GM20000 (cell line): Measurements from ENCODE around the gene TSC1.

ENCODE experiments used
- DNase-seq: peaks from one replicate; pipeline ENCODE4 v3.0.0; 2012; ENCODE audit warnings: low spot score
- CTCF ChIP-seq: IDR thresholded peaks from 2 replicates; pipeline ENCODE4 v1.5.1; 2012; ENCODE audit warnings: mild to moderate bottlenecking, control low read depth; ENCODE audit errors: extremely low read depth, missing control alignments

Gene TSC1

DNA sequence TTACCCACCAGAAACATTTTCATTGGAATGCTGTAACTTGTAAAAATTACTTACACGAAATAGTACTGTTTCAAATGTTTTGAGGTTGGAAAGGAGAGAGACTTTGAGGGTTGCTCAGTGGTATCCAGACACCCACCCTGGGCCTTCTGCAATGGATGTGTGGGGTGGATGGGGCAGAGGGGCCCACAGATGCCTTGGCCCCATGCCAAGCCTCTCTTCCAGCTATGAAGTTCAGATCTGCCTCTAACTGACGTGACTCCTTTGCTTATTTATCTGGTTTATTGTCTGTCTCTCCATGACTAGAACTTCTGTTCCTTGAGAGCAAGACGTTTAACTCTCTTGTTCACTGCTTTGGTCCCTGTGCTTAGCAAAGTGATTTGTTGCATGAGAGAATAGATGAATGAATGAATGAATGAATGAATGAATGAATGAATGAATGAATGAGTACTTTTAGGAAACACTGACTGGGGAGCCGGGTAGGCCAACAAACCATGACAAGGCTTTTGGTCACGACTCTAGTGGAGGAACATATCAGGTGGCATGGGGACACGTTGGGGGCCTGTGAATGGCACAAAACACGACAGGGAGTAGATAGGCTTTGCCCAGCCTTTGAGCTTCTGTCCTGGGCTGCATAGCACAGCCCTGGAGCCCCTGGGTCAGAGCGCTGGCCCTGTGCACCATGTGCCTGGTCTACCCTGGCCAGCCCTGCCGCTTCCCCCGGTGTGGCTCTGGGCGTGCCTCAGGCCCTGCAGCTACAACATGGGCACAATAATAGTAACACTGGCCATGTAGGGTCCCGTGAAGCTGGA lies 98.1 kb downstream of the TSC1 start:
- TF ChIP-seq CTCF = no peak

DNA sequence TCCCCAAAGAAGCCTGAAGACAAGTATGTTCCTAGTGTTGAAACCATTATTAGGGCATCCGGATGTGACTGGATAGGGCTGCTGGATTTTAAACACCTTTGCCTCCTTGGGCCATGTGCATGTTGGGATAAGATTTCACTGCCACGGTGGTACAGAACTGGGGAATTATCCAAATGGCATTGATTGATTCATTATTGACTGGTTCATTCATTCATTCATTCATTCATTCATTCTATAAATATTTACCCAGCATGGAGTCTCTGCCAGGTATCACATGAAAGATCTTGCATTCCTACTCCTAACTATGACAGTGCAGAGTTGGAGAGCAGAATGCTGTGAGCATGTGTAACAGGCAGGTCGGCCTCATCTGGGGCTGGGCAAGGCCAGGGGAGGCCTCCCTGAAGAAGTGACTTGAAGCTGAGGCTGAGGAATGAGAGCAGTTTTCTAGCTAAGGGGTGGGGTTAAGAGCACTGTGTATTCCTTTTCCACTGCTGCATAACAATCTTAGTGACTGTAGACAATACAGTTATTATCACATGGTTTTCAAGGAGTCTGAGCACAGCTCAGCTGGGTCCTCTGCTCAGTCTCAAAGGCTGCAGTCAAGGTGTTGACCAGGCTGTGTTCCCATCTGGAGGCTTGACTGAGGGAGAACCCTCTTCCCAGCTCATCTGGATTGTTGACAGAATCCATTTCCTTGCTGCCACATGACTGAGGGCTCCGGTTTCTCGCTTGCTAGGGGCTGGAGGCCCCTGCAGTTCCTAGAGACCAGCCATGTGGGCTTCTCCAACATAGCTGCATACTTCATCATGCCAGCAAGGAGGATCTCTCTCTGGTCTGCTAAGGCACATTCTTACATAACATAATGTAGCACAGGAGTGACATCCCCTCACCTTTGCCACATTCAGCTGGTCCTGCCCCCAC lies 102.0 kb downstream of the TSC1 start:
- no peak for DNase-seq
- no peak for TF ChIP-seq CTCF

More for the DNA sequence above, 98.1 kb downstream of the TSC1 start:
- no peak for DNase-seq
